Activated naive CD4-positive, alpha-beta T cell treated with anti-CD3 and anti-CD28 coated beads for 36 hours (primary cell): Measurements from ENCODE around the gene STAT4. TPM values are rescaled to one million over a fixed set of nuclear protein-coding genes. Genes with fewer than 3 reads are reported as not detected.

ENCODE experiments used
- CTCF ChIA-PET: fragments of 350-600 bp; sonication (Branson Sonifier 250); formaldehyde crosslinking; loops from one replicate; lab custom pipeline; 2021; ENCODE audit warnings: antibody characterized with exemption; lab: Charles Lee
- DNase-seq: peaks from one replicate; pipeline ENCODE4 v3.0.0-alpha.2; 2020
- H3K27ac Mint-ChIP-seq: one replicate; pipeline ENCODE4 v1.8.0; 2021; ENCODE audit warnings: mild to moderate bottlenecking, mixed read lengths
- H3K27me3 Mint-ChIP-seq: one replicate; pipeline ENCODE4 v1.8.0; 2021; ENCODE audit warnings: low read depth, mixed read lengths
- H3K36me3 Mint-ChIP-seq: one replicate; pipeline ENCODE4 v1.8.0; 2021; ENCODE audit warnings: low read depth, mixed read lengths
- H3K4me1 Mint-ChIP-seq: one replicate; pipeline ENCODE4 v1.8.0; 2021; ENCODE audit warnings: low read depth, mixed read lengths
- H3K4me3 Mint-ChIP-seq: one replicate; pipeline ENCODE4 v1.8.0; 2021; ENCODE audit warnings: mild to moderate bottlenecking, moderate library complexity, mixed read lengths
- H3K9me3 Mint-ChIP-seq: one replicate; pipeline ENCODE4 v1.8.0; 2021; ENCODE audit warnings: mixed read lengths
- intact Hi-C: fragments of 100-400 bp; cut with micrococcal nuclease; formaldehyde crosslinking; loops from one replicate; pipeline ENCODE4 v1.15.1; 2023
- total RNA-seq, 2 experiments: library from RNA; stranded (reverse); gene quantifications; one replicate each; pipeline ENCODE4 v1.2.3, GENCODE V29; 2021

Gene STAT4
- total RNA-seq, 2 experiments from 2014 or later, result 53.9 to 54.6 TPM

- intact Hi-C loops, result loop anchor here (1.0 kb wide), 1 partner anchor 12 kb away; no protein-coding TSS in a partner anchor
- H3K27ac Mint-ChIP-seq, result no peak overlapping the region
- no peak for DNase-seq
- CTCF ChIA-PET, result interaction anchor here (2.9 kb wide), 1 partner anchor 12 kb away, joined by 11 read pairs; no protein-coding TSS in a partner anchor
- H3K27me3 Mint-ChIP-seq, result no peaks in the 10 kb centered on the region
- H3K9me3 Mint-ChIP-seq, result no peaks in the 10 kb centered on the region
- H3K4me1 Mint-ChIP-seq, result peaks cover 71% of the 10 kb centered on the region
- no peak overlapping the region for H3K4me3 Mint-ChIP-seq
- peaks cover 58% of the 10 kb centered on the region for H3K36me3 Mint-ChIP-seq
Observed at GRCh38 chr2:191143791-191144190, 7.0 kb downstream of the STAT4 start.

- no peaks in the 10 kb centered on the region for H3K9me3 Mint-ChIP-seq
- H3K4me3 Mint-ChIP-seq, result no peak overlapping the region
Observed at GRCh38 chr2:191128911-191129304, 21.9 kb downstream of the STAT4 start.

GRCh38 chr2:191128172-191128910 lies 22.5 kb downstream of the STAT4 start:
- H3K4me1 Mint-ChIP-seq, result peaks cover 65% of the 10 kb centered on the region
- CTCF ChIA-PET, result interaction anchor here (0.7 to 1.1 kb wide), 2 partner anchors 20 to 76 kb away, joined by 4 read pairs; no protein-coding TSS in a partner anchor
- peak; percentile 27 for DNase-seq
- H3K36me3 Mint-ChIP-seq, result peaks cover 50% of the 10 kb centered on the region
- H3K27ac Mint-ChIP-seq, result peak overlapping the region; percentile 63
- H3K4me3 Mint-ChIP-seq, result peak overlapping the region; percentile 32
- no peaks in the 10 kb centered on the region for H3K27me3 Mint-ChIP-seq
- intact Hi-C loops, result loop anchor here (1.0 kb wide), 2 partner anchors 8 to 22 kb away; partner anchors contain the start of gene STAT4
- H3K9me3 Mint-ChIP-seq, result no peaks in the 10 kb centered on the region

More at GRCh38 chr2:191128911-191129304, 21.9 kb downstream of the STAT4 start:
- H3K27ac Mint-ChIP-seq, result peak overlapping the region; percentile 63
- intact Hi-C loops, result loop anchor here (1.0 kb wide), 2 partner anchors 7 to 21 kb away; partner anchors contain the start of gene STAT4
- peaks cover 48% of the 10 kb centered on the region for H3K36me3 Mint-ChIP-seq
- CTCF ChIA-PET, result interaction anchor here (0.7 to 1.9 kb wide), 3 partner anchors 20 to 76 kb away, joined by 4 to 6 read pairs (median 4); no protein-coding TSS in a partner anchor
- H3K27me3 Mint-ChIP-seq, result no peaks in the 10 kb centered on the region
- peaks cover 63% of the 10 kb centered on the region for H3K4me1 Mint-ChIP-seq
- no peak for DNase-seq

GRCh38 chr2:191127235-191127634 lies 23.6 kb downstream of the STAT4 start:
- Mint-ChIP-seq H3K36me3 (peaks cover 45% of the 10 kb centered on the region), H3K4me3 (no peak overlapping the region), H3K9me3 (no peaks in the 10 kb centered on the region), H3K27ac (peak overlapping the region; percentile 40), H3K4me1 (peaks cover 71% of the 10 kb centered on the region), H3K27me3 (no peaks in the 10 kb centered on the region)
- intact Hi-C loops, result loop anchor here (1.0 kb wide), 1 partner anchor 13 kb away; no protein-coding TSS in a partner anchor
- no peak for DNase-seq
- CTCF ChIA-PET, result interaction anchor here (1.0 to 1.4 kb wide), 3 partner anchors 12 to 27 kb away, joined by 5 to 6 read pairs (median 5); no protein-coding TSS in a partner anchor

GRCh38 chr2:191126386-191127085 lies 24.3 kb downstream of the STAT4 start:
- Mint-ChIP-seq H3K36me3 (peaks cover 46% of the 10 kb centered on the region), H3K4me3 (no peak overlapping the region), H3K9me3 (no peaks in the 10 kb centered on the region), H3K27ac (peak overlapping the region; percentile 40), H3K4me1 (peaks cover 66% of the 10 kb centered on the region), H3K27me3 (no peaks in the 10 kb centered on the region)
- peak; percentile 30 for DNase-seq
- intact Hi-C loops, result loop anchor here (1.0 kb wide), 1 partner anchor 12 kb away; no protein-coding TSS in a partner anchor
- CTCF ChIA-PET, result interaction anchor here (1.0 to 1.4 kb wide), 4 partner anchors 11 to 74 kb away, joined by 4 to 6 read pairs (median 5); no protein-coding TSS in a partner anchor

- Mint-ChIP-seq H3K36me3 (peaks cover 47% of the 10 kb centered on the region), H3K9me3 (no peaks in the 10 kb centered on the region), H3K4me3 (no peak overlapping the region), H3K27me3 (no peaks in the 10 kb centered on the region), H3K27ac (no peak overlapping the region), H3K4me1 (peaks cover 64% of the 10 kb centered on the region)
- intact Hi-C loops, result no loop called here
- DNase-seq, result no peak
- CTCF ChIA-PET, result interaction anchor here (1.2 to 1.4 kb wide), 3 partner anchors 14 to 73 kb away, joined by 4 to 6 read pairs (median 5); no protein-coding TSS in a partner anchor
Observed at GRCh38 chr2:191125646-191126045, 25.1 kb downstream of the STAT4 start.

- no peak for DNase-seq
- no peaks in the 10 kb centered on the region for H3K27me3 Mint-ChIP-seq
- CTCF ChIA-PET, result interaction anchor here (0.6 to 1.0 kb wide), 3 partner anchors 63 to 713 kb away, joined by 3 read pairs; no protein-coding TSS in a partner anchor
- no peak overlapping the region for H3K4me3 Mint-ChIP-seq
- H3K36me3 Mint-ChIP-seq, result peaks cover 48% of the 10 kb centered on the region
- H3K27ac Mint-ChIP-seq, result peak overlapping the region; percentile 26
- no peaks in the 10 kb centered on the region for H3K9me3 Mint-ChIP-seq
- H3K4me1 Mint-ChIP-seq, result peaks cover 58% of the 10 kb centered on the region
- intact Hi-C loops, result loop anchor here (1.0 kb wide), 1 partner anchor 9 kb away; no protein-coding TSS in a partner anchor
Observed at GRCh38 chr2:191122638-191123294, 28.0 kb downstream of the STAT4 start.

- H3K27me3 Mint-ChIP-seq, result no peaks in the 10 kb centered on the region
- CTCF ChIA-PET, result no interaction called here
- DNase-seq, result no peak
- H3K27ac Mint-ChIP-seq, result no peak overlapping the region
- H3K36me3 Mint-ChIP-seq, result peaks cover 45% of the 10 kb centered on the region
- intact Hi-C loops, result loop anchor here (10.0 kb wide), 1 partner anchor 583 kb away; the partner anchor contains the start of gene NEMP2
- no peaks in the 10 kb centered on the region for H3K9me3 Mint-ChIP-seq
- H3K4me1 Mint-ChIP-seq, result peaks cover 65% of the 10 kb centered on the region
- no peak overlapping the region for H3K4me3 Mint-ChIP-seq
Observed at GRCh38 chr2:191117341-191117740, 33.5 kb downstream of the STAT4 start.

- H3K36me3 Mint-ChIP-seq, result peaks cover 35% of the 10 kb centered on the region
- no peaks in the 10 kb centered on the region for H3K9me3 Mint-ChIP-seq
- peak overlapping the region; percentile 57 for H3K4me3 Mint-ChIP-seq
- intact Hi-C loops, result loop anchor here (1.0 to 10.0 kb wide), 3 partner anchors 234 to 581 kb away; partner anchors contain the start of gene NEMP2
- CTCF ChIA-PET, result interaction anchor here (0.5 to 4.6 kb wide), 6 partner anchors 11 to 63 kb away, joined by 3 to 26 read pairs (median 12); partner anchors contain the start of gene STAT4
- peak overlapping the region; percentile 87 for H3K27ac Mint-ChIP-seq
- H3K4me1 Mint-ChIP-seq, result peaks cover 72% of the 10 kb centered on the region
- no peaks in the 10 kb centered on the region for H3K27me3 Mint-ChIP-seq
- no peak for DNase-seq
Observed at GRCh38 chr2:191115804-191116203, 35.0 kb downstream of the STAT4 start.

GRCh38 chr2:191115391-191115790 lies 35.4 kb downstream of the STAT4 start:
- Mint-ChIP-seq H3K9me3 (no peaks in the 10 kb centered on the region), H3K27me3 (no peaks in the 10 kb centered on the region), H3K4me3 (peak overlapping the region; percentile 57), H3K27ac (peak overlapping the region; percentile 87), H3K36me3 (peaks cover 35% of the 10 kb centered on the region), H3K4me1 (peaks cover 73% of the 10 kb centered on the region)
- DNase-seq, result peak; percentile 59
- CTCF ChIA-PET, result interaction anchor here (0.9 to 4.6 kb wide), 5 partner anchors 11 to 63 kb away, joined by 3 to 26 read pairs (median 20); partner anchors contain the start of gene STAT4
- intact Hi-C loops, result loop anchor here (1.0 to 10.0 kb wide), 3 partner anchors 233 to 581 kb away; partner anchors contain the start of gene NEMP2

- Mint-ChIP-seq H3K4me1 (peaks cover 78% of the 10 kb centered on the region), H3K4me3 (peak overlapping the region; percentile 57), H3K36me3 (peaks cover 34% of the 10 kb centered on the region), H3K27ac (peak overlapping the region; percentile 87), H3K9me3 (no peaks in the 10 kb centered on the region), H3K27me3 (no peaks in the 10 kb centered on the region)
- intact Hi-C loops, result loop anchor here (1.0 to 10.0 kb wide), 14 partner anchors 13 to 580 kb away; partner anchors contain the start of gene NEMP2
- DNase-seq, result peak; percentile 74
- CTCF ChIA-PET, result interaction anchor here (0.6 to 4.6 kb wide), 5 partner anchors 12 to 62 kb away, joined by 3 to 26 read pairs (median 20); partner anchors contain the start of gene STAT4
Observed at GRCh38 chr2:191114403-191114886, 36.3 kb downstream of the STAT4 start.
